ENCODE results near the gene EXOC3L4.
"Not testable (repeated sequence)": the region's sequence is repeated elsewhere in the genome, so short reads cannot be mapped to it uniquely, and the experiment has no call there.

Gene EXOC3L4

DNA sequence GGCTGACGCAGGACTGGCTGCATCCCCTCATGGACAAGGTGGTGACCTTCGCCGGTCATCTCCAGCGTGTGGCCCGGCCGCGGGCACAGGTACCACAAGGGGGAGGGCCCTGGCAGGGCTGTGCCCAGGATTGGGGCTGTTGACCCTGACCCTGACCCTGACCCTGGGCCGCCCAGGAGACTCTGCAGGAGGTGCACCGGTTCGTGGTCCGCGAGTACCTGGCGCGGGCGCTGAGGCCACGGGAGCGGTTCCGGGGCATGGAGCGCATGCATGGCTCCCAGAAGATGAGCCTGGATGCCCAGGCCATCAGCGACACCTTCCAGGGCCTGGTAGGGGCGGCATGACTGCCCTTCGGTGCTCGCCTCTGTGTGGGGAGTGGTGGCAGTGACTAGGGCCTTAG is 12.9 kb downstream of the EXOC3L4 start:
- DNase-seq: no peak

DNA sequence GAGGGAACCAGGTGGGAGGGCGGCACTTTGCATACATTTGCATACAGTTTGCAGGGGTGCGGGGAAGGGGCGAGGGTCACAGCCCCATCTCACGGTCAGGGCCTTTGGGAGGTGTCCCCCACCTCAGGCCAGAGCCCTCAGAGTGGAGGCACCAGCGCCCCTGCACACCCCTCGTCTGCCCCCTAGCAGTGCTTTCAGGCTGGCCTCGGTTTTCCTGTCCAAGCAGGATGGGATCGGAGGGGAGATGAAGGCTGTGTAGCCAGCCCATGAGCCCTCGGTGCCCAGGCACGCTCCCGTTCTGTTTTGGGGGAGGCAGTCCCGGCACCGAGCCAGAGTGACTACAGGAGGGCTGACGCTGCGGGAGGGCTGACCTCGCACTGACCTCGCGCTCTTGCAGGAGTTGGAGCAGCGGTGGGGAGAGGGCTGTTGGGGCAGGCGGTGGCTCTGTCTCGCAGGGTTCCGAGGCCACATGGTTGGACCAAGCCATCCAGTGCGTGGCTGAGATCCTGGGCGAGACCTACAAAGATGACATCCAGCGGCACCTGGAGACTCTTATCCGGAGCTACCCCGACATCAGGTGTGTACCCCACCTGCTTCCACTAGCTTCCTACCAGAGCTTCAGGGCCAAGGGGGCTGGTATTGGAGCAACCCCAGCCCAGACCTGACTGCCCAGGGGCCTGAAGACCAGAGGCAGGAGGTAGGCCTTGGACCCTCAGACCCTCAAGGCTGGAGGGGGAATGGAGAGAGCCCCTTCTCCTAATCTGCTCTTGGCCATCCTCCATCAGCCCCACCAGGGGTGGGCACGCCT is 13.6 kb downstream of the EXOC3L4 start:
- no peak for DNase-seq

- DNase-seq: no peak
These were observed 14.3 kb downstream of the EXOC3L4 start for GRCh38 chr14:103108749-103109207.

DNA sequence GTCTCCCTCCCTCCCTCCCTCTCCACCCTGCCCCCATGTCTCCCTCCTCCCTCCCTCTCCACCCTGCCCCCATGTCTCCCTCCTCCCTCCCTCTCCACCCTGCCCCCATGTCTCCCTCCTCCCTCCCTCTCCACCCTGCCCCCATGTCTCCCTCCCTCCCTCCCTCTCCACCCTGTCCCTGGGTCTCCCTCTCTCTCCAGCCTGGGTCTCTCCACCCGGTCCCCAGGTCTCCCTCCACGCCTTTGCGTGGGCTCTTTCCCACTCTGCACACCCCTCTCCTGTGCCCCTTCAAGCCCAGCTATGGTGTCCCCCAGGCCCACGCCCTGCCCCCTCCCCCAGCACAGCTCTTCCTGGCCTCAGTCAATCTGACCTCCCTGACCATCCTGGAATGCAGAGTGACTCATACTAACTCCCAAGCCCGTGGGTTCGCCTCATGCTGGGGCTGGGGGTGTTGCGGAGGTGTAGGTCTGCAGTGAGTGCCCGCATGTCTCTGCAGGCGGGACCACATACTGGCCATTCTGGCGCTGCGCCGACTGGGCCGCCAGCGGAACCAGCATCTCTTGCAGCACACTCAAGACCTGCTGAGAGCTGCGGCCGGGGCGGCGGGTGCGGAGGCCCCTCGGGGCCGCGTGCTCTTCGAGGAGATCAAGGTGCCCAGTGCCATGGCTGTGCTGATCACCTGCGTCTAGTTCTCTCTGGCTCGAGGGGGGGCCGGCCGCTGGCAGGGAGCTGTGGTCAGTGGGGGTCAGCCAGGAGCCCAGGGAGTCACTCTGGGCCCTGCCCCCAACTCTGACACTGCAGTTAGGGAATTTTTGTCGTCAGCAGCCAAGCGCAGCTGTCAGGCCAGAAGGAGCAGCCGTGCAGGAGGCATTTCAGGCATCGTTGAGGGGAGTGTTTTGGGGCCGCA is 15.3 kb downstream of the EXOC3L4 start:
- no peak for DNase-seq

- DNase-seq: no peak
These were observed 16.2 kb downstream of the EXOC3L4 start for GRCh38 chr14:103110681-103111231.

DNA sequence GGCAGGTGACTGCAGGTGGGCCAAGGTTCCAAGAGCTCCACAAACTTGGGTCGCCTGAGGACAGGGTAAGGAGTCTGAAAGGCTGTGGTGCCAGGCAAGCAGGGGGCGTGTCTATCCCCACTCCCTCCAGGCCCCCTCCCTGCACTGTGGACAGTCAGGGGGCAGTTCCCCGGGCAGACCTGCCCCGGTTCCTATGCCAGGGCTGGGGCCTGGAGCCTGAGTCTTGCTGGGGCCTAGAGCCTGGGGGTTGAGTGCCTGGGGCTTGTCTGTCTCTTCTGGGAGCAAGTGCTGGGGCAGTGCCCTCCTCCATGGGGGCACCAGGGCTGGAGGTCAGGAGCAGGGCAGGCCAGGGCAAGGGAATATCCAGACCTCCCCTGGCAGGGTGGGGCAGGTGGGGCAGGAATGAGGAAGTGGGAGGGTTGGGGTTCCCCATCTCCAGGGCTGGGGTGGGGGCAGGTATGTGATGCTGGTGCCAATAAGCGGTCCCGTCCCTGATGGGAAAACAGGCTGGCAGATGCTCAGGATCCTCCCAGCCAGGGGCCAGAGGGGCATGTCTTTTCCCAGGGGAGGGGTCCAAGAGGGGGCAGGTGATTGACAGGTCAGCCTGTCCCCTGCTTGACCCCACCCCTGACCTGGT is 16.8 kb downstream of the EXOC3L4 start:
- DNase-seq: no peak

- no peak for DNase-seq
These were observed 18.1 kb downstream of the EXOC3L4 start for GRCh38 chr14:103112400-103113243.

- DNase-seq: no peak
These were observed 18.8 kb downstream of the EXOC3L4 start for GRCh38 chr14:103113303-103113702.

DNA sequence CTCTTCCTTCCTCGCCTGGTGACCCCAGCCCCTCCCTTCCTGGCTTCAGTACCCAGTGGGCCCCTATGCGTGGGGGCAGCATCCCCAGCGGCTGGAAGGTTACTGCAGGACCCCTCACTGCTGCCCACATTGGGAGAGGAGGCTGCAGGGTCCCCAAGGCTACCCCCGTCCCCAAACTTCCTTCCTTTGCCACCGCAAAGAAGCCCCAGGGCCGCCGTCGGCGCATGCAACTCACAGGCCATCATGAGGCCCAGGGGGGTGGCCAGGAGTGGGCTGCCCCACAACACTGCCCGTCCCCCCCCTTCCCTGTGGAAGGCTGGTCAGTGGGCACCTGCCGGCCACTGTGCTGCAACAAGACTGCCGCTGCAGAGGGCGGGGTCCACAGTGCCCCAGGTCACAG is 19.2 kb downstream of the EXOC3L4 start:
- DNase-seq: no peak

- DNase-seq: not testable (repeated sequence)
These were observed 20.7 kb downstream of the EXOC3L4 start for GRCh38 chr14:103115086-103115679.

DNA sequence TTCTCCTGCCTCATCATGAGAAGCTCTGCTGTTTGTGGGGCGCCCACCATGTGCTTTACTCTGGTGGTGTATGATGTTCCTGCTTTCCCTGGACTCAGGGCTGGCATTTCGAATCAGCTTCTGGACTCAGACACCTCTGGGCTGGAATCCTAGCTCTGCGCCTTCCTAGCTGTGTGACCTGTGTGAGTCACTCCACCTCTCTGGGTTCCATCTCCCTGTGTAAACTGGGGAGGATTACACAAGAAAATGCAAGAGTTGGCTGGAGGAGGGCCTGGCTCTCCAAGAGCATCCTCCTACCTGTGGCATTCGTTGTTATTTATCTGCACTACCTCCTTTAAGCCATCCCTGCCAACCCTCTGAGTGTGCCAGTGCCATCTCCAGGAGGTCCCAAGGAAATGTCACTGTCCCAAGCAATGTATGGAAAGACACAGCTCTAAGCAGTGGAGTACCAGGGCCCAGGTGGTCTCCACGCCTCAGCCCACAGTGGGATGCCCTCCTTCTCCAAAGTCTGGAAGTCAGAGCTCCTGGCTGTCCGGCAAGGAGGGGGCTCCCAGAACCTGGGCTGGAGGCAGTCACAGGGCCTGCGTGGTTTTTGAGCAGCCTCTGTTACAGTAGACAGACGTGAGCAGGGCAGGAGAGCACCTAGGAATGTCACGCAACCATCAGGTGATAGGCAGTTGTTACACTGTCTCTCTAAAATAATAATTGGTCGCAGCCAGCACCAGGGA is 21.5 kb downstream of the EXOC3L4 start:
- DNase-seq: no peak

DNA sequence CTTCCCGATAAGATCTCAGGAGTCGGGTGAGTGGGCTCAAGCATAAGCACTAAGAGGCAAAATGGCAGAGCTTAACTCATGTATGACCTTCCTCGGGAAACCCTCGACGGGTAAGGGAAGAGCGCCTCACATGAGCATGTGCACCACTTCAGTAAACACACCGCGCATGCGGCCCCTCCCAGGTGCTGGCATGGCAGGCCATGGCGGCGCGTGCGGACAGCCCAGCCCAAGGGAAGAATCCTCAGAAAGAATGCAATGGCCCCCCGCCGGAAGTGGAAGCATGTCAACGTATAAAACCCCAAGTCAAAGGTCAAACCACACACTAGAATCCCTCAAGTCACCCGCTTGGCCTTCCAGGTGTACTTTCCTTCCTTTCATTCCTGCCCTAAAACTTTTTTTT is 22.1 kb downstream of the EXOC3L4 start:
- no peak for DNase-seq

- not testable (repeated sequence) for DNase-seq
These were observed 23.0 kb downstream of the EXOC3L4 start for GRCh38 chr14:103117499-103117898.

- DNase-seq: no peak
These were observed 23.6 kb downstream of the EXOC3L4 start for GRCh38 chr14:103118018-103118662.

DNA sequence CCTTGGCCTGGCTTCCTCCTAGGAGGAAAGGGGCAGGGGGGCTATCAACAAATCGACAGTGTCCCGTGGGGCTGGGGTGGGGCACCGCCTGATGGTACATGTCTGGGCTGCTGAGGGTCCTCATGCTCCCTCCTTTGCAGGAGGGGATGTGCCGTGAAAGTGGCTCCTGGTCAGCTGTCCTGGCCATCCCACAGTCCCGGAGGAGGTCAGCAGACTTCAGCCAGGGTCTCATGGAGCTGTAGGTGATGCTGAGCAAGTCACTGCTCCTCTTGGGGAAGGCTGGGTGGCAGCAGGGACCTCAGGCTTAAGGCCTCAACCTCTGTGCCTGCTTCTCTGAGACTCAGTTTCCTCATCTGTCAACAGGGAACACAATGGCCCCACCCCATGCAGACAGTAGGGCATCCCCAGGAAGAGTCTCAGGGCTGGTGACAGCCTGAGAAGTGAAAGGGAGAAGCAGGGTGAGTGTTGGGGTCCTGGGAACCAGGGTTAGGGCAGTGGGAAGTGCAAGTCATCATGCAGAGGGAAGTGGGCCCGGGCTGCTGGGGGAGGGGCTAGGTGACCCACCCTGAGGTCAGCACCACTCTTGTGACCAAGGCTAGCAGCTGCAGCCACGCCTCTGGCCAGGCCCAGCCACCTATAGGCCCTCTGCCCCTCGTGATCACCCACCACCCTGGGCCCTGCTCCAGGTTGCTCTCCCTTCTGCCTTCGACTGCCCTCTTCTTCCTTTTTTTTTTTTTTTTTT is 24.3 kb downstream of the EXOC3L4 start:
- DNase-seq: no peak

DNA sequence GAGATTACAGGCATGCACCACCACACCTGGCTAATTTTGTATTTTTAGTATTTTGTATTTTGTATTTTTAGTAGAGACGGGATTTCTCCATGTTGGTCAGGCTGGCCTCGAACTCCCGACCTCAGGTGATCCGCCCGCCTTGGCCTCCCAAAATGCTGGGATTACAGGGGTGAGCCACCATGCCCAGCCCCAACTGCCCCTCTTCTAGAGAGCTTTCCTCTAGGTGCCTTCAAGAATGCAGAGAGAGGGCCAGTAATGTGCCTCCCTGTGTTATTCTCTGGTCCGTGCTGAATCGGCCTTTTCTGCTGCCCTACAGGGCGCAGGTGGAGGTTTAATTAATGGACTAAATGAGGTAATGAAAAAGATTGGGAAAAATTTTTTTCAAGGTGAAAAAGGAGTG is 25.0 kb downstream of the EXOC3L4 start:
- DNase-seq: not testable (repeated sequence)

DNA sequence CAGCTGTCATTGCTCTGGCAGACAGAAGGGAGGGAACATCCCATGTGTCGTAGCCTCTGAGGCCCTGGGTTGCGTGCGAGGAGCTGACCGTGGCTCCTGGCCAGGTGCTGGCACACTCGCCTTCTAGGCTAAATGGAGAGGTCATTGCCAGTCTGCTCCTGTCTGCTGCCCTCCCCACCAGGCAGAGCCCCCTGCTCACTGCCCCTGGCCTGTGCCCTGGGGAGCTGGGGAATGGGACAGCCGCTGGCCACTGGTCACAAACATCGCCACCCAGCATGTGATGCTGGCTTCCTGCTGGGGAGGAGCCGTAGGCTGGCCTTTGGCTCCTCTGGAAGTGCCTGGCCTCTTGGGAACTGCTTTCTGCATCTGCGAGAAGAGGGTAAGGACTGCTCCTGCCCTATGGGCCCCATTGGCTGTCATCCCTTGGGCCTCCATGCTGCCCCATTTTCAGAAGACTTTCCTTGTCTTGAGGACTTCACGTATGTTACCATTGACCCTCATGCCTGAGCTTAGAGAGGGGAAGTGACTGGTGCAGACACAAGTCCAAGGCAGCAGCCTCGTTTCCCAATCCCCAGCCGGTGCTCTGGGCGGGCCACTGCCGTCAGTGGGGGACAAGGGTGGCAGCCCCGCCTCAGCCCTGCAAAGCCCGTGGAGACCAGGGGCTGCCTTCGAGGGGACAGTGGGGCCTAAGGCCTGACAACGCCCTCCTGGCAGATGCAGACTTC is 26.8 kb downstream of the EXOC3L4 start:
- no peak for DNase-seq

- no peak for DNase-seq
These were observed 27.5 kb downstream of the EXOC3L4 start for GRCh38 chr14:103121846-103122584.
